Uterus (tissue), 4 donors: ENCODE results near the gene CALN1. TPM values are rescaled to one million over a fixed set of nuclear protein-coding genes. Genes with fewer than 3 reads are reported as not detected.

Source experiments
- DNase-seq, 2 donors: peaks; one replicate each; pipeline ENCODE4 v3.0.0-alpha.2; 2019 to 2020
- H3K27ac ChIP-seq, 2 donors: fragments of 200-600 bp; sonication (generic); 1 replicate in 1 of 2; 2 replicates in 1 of 2; pipeline ENCODE4 v1.5.1; 2016 to 2018
- H3K27me3 ChIP-seq, 2 donors: fragments of 200-600 bp; sonication (generic); one replicate each; pipeline ENCODE4 v1.5.1; 2018 to 2019; ENCODE audit warnings: control low read depth in 1 of 2
- H3K36me3 ChIP-seq, 2 donors: fragments of 200-600 bp; sonication (generic); one replicate each; pipeline ENCODE4 v1.5.1; 2019; ENCODE audit warnings: control low read depth in 1 of 2
- H3K4me1 ChIP-seq, 2 donors: fragments of 200-600 bp; sonication (generic); one replicate each; pipeline ENCODE4 v1.5.1; 2018 to 2019; ENCODE audit warnings: control low read depth in 1 of 2
- H3K4me3 ChIP-seq, 2 donors: fragments of 200-600 bp; sonication (generic); 1 replicate in 1 of 2; 2 replicates in 1 of 2; pipeline ENCODE4 v1.5.1; 2018 to 2019; ENCODE audit warnings: mild to moderate bottlenecking in 1 of 2
- H3K9me3 ChIP-seq, 2 donors: fragments of 200-600 bp; sonication (generic); one replicate each; pipeline ENCODE4 v1.5.1; 2019; ENCODE audit warnings: control low read depth in 1 of 2
- CTCF ChIP-seq, 4 experiments: fragments of 200-600 bp in 2 of 4; fragments of 450-650 bp in 2 of 4; sonication (generic) in 2 of 4; IDR thresholded peaks; one replicate each; pipeline ENCODE4 v1.5.1; 2016 to 2019; ENCODE audit warnings: antibody characterized with exemption in 4 of 4, mild to moderate bottlenecking in 2 of 4, moderate library complexity in 1 of 4
- POLR2A ChIP-seq, 2 donors: fragments of 450-650 bp; IDR thresholded peaks; one replicate each; pipeline ENCODE4 v1.6.1; 2016; ENCODE audit warnings: antibody characterized with exemption in 2 of 2, mild to moderate bottlenecking in 1 of 2, moderate library complexity in 1 of 2
- intact Hi-C: fragments of 100-400 bp; cut with DNase I; formaldehyde crosslinking; loops from one replicate; pipeline ENCODE4 v1.15.1; 2023; ENCODE audit warnings: low total_unique reads
- total RNA-seq, 4 donors: library from RNA; depleted of rRNA in 3 of 4; stranded (reverse); fragments of >200 nt in 3 of 4; gene quantifications; one replicate each; pipeline versions ENCODE4 v1.1.0 to v1.2.4, GENCODE V29; 2014 to 2023
- donor health status: DM: yes; HTN: yes; CAD: no.

CALN1 gene
- total RNA-seq, 4 donors from 2014 or later, result 0.49 to 2.3 (median 1.5) TPM; not detected in 1

GRCh38 chr7:72159911-72160310 lies 252.2 kb downstream of the CALN1 start:
- no peaks in the 10 kb centered on the region for H3K27me3 ChIP-seq
- DNase-seq, result no peak
- H3K4me1 ChIP-seq, result no peaks in the 10 kb centered on the region
- no peak overlapping the region for H3K4me3 ChIP-seq
- no peaks in the 10 kb centered on the region for H3K36me3 ChIP-seq
- intact Hi-C loops, result no loop called here
- peaks cover 0 to 2% of the 10 kb centered on the region in 2 donors for H3K9me3 ChIP-seq
- no peak overlapping the region for H3K27ac ChIP-seq
- TF ChIP-seq CTCF (IDR thresholded peaks at IDR 0.05), result no peak
- no peak for TF ChIP-seq POLR2A (IDR thresholded peaks at IDR 0.05)

GRCh38 chr7:72156671-72157070 lies 255.5 kb downstream of the CALN1 start:
- no peak for TF ChIP-seq POLR2A (IDR thresholded peaks at IDR 0.05)
- TF ChIP-seq CTCF (IDR thresholded peaks at IDR 0.05), result no peak
- intact Hi-C loops, result no loop called here

GRCh38 chr7:72153132-72153512 lies 259.0 kb downstream of the CALN1 start:
- no peaks in the 10 kb centered on the region for H3K36me3 ChIP-seq
- H3K27me3 ChIP-seq, result no peaks in the 10 kb centered on the region
- H3K4me1 ChIP-seq, result no peaks in the 10 kb centered on the region
- TF ChIP-seq POLR2A (IDR thresholded peaks at IDR 0.05), result no peak
- no peak for TF ChIP-seq CTCF (IDR thresholded peaks at IDR 0.05)
- H3K4me3 ChIP-seq, result no peak overlapping the region
- H3K27ac ChIP-seq, result no peak overlapping the region
- intact Hi-C loops, result no loop called here
- DNase-seq, result no peak
- H3K9me3 ChIP-seq, result no peaks in the 10 kb centered on the region

More at GRCh38 chr7:72156671-72157070, 255.5 kb downstream of the CALN1 start:
- DNase-seq, result no peak
- Histone ChIP-seq H3K4me1 (no peaks in the 10 kb centered on the region), H3K27me3 (no peaks in the 10 kb centered on the region), H3K27ac (no peak overlapping the region), H3K4me3 (no peak overlapping the region), H3K36me3 (no peaks in the 10 kb centered on the region), H3K9me3 (no peaks in the 10 kb centered on the region)

- intact Hi-C loops, result no loop called here
- Histone ChIP-seq H3K4me3 (no peak overlapping the region), H3K36me3 (no peaks in the 10 kb centered on the region), H3K27ac (no peak overlapping the region), H3K9me3 (no peaks in the 10 kb centered on the region), H3K27me3 (no peaks in the 10 kb centered on the region), H3K4me1 (no peaks in the 10 kb centered on the region)
- no peak for TF ChIP-seq CTCF (IDR thresholded peaks at IDR 0.05)
- TF ChIP-seq POLR2A (IDR thresholded peaks at IDR 0.05), result no peak
- no peak for DNase-seq
Measured at GRCh38 chr7:72152161-72153131, 259.7 kb downstream of the CALN1 start.

GRCh38 chr7:72140566-72140965 lies 271.6 kb downstream of the CALN1 start:
- TF ChIP-seq CTCF (IDR thresholded peaks at IDR 0.05), result no peak
- no peak for TF ChIP-seq POLR2A (IDR thresholded peaks at IDR 0.05)
- intact Hi-C loops, result no loop called here
- no peak overlapping the region for H3K4me3 ChIP-seq
- no peaks in the 10 kb centered on the region for H3K36me3 ChIP-seq
- no peaks in the 10 kb centered on the region for H3K27me3 ChIP-seq
- no peak for DNase-seq
- H3K9me3 ChIP-seq, result no peaks in the 10 kb centered on the region
- H3K27ac ChIP-seq, result no peak overlapping the region
- no peaks in the 10 kb centered on the region for H3K4me1 ChIP-seq
